ENCODE measurements around the gene PPP6R2.
A peak's percentile ranks its signal among the peaks of the same experiment; 100 is the strongest.

PPP6R2 gene

GRCh38 chr22:50436015-50436830, 93.1 kb downstream of the PPP6R2 start:
- H3K27ac Mint-ChIP-seq, result no peak overlapping the region
- no peak overlapping the region for H3K4me3 Mint-ChIP-seq
- H3K27me3 Mint-ChIP-seq, result no peaks in the 10 kb centered on the region
- H3K36me3 Mint-ChIP-seq, result peaks cover 3% of the 10 kb centered on the region
- no peaks in the 10 kb centered on the region for H3K4me1 Mint-ChIP-seq
- H3K9me3 Mint-ChIP-seq, result no peaks in the 10 kb centered on the region

DNA sequence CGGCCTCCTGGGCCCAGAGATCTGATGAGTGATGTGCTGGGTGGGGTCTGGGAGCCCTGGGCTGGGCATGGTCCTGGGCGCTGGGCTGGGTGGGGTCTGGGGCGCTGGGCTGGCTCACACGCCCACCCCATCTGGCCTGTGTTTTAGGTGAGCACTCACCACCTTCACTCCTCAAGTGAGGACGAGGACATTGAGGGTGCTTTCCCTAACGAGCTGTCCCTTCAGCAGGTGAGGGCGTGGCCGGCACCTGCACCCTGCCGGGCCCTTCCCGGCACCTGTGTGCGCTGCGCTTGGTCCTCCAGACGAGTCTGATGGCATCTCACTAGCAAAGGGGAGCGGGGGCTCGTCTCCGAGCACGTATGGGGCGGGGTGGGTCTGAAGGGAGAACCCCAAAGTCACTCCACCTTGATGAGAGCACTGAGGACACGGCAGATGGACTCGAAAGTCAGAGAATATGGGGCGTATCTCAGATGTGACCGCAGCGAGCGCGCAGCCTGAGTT, 93.8 kb downstream of the PPP6R2 start:
- Mint-ChIP-seq H3K4me3 (no peak overlapping the region), H3K36me3 (no peaks in the 10 kb centered on the region), H3K4me1 (no peaks in the 10 kb centered on the region), H3K27ac (no peak overlapping the region), H3K9me3 (no peaks in the 10 kb centered on the region), H3K27me3 (no peaks in the 10 kb centered on the region)

DNA sequence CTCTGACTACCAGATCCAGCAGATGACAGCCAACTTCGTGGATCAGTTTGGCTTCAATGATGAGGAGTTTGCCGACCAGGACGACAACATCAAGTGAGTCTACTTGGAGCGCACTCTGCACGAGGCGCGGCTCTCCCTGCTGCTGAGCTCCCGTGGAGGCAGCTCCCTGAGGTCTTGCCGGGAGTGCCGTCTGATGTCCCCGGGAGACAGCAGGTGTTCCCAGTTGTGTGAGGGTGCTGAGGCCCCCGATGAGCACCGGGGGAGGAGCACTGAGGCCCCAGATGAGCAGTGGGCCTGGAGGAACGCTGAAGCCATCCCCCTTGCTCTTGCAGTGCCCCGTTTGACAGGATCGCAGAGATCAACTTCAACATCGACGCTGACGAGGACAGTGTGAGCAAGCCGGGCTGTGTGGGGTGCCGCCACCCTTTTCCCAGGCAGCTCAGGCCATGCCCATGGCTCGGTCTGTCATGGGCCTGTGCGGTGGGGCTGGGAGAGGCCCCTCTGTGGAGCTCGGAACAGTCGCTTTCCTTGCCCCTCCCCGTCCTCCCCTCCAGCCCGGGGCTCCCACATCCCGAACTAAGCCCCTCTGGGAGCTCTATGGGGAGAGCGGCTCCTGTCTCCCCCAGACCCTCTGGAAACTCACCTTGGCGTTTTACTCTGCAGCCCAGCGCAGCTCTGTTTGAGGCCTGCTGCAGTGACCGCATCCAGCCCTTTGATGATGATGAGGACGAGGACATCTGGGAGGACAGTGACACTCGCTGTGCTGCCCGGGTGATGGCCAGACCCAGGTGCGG, 94.6 kb downstream of the PPP6R2 start:
- H3K4me1 Mint-ChIP-seq, result no peaks in the 10 kb centered on the region
- no peak overlapping the region for H3K27ac Mint-ChIP-seq
- H3K4me3 Mint-ChIP-seq, result no peak overlapping the region
- H3K9me3 Mint-ChIP-seq, result no peaks in the 10 kb centered on the region
- H3K36me3 Mint-ChIP-seq, result no peaks in the 10 kb centered on the region
- H3K27me3 Mint-ChIP-seq, result no peaks in the 10 kb centered on the region

DNA sequence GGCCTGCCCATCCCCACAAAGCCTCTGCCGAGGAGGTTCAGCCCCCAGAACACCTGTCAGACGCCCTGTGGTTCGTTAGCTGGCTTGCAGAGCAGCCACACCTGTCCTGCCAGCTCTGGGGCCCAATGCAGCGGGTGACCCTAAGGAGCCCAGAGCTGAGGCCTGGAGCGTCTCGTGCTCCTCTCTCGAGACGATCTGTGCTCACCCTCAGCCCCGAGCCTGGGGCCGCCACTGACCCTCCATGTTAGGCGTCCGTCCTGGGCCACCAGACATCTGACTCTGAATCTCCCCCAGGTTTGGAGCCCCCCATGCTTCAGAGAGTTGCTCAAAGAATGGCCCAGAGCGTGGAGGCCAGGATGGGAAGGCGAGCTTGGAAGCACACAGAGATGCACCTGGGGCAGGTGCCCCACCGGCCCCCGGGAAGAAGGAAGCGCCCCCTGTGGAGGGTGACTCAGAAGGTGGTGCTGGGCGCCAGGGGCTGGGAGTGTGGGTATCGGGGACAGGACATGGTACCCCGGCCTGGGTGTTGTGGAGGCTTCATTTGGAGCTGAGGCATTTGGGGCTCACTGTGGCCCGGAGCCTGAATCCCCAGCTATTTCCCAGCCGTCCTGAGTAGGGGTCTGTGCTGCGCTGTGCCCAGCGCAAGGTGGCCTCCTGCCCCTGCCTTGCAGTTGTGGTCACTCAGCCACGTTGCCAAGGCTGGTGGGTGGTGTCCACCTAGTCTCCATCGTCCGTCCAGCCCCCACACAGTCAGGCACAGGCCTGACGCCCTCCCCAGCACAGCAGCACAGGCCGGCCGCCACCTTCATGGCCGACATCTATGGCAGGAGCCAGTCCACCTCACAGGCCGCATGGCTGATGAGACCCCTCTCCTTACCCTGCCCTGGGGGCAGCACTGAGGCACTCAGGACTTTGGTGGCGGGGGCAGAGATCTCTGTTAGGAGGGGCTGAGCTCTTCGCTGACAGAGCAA, 95.5 kb downstream of the PPP6R2 start:
- H3K9me3 Mint-ChIP-seq, result no peaks in the 10 kb centered on the region
- H3K4me3 Mint-ChIP-seq, result no peak overlapping the region
- no peaks in the 10 kb centered on the region for H3K4me1 Mint-ChIP-seq
- H3K36me3 Mint-ChIP-seq, result no peaks in the 10 kb centered on the region
- no peaks in the 10 kb centered on the region for H3K27me3 Mint-ChIP-seq
- H3K27ac Mint-ChIP-seq, result no peak overlapping the region

GRCh38 chr22:50439314-50439870, 96.3 kb downstream of the PPP6R2 start:
- H3K27me3 Mint-ChIP-seq, result no peaks in the 10 kb centered on the region
- H3K9me3 Mint-ChIP-seq, result no peaks in the 10 kb centered on the region
- no peak overlapping the region for H3K4me3 Mint-ChIP-seq
- no peak overlapping the region for H3K27ac Mint-ChIP-seq
- no peaks in the 10 kb centered on the region for H3K4me1 Mint-ChIP-seq
- no peaks in the 10 kb centered on the region for H3K36me3 Mint-ChIP-seq

- Mint-ChIP-seq H3K36me3 (no peaks in the 10 kb centered on the region), H3K27me3 (no peaks in the 10 kb centered on the region), H3K4me1 (peaks cover under 1% of the 10 kb centered on the region), H3K4me3 (no peak overlapping the region), H3K27ac (no peak overlapping the region), H3K9me3 (no peaks in the 10 kb centered on the region)
Observed at GRCh38 chr22:50439871-50440331, 96.8 kb downstream of the PPP6R2 start.

DNA sequence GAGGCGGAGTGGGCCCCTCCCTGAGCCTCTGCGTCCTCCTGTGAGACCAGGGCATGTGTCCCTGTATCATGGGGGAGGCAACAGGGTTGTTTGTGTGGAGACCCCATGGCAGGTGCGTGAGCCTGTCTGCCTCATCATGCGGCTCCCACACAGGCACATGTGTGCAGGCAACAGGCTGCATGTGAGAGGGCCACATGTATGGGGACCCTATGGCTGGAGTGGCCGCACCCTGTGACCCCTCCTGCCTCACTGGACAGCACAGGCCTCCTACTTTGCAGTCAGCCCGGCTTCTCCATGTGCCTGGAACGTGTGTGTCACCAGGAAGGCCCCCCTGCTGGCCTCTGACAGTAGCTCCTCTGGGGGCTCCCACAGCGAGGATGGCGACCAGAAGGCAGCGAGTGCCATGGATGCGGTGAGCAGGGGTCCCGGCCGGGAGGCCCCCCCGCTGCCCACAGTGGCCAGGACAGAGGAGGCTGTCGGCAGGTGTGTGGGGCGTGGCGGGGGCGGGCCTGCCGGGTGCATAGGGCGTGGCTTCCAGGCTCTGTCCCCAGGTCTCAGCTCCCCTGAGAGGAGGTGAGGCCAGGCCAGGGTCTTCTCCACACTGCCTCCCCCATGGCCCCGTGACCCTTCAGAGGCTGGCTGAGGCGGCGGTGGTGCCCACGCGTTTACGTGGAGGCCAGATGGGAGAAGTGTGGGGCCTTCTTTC, 97.6 kb downstream of the PPP6R2 start:
- H3K36me3 Mint-ChIP-seq, result no peaks in the 10 kb centered on the region
- H3K27ac Mint-ChIP-seq, result peak overlapping the region; percentile 17
- no peaks in the 10 kb centered on the region for H3K27me3 Mint-ChIP-seq
- no peaks in the 10 kb centered on the region for H3K9me3 Mint-ChIP-seq
- H3K4me1 Mint-ChIP-seq, result peaks cover 9% of the 10 kb centered on the region
- H3K4me3 Mint-ChIP-seq, result no peak overlapping the region

DNA sequence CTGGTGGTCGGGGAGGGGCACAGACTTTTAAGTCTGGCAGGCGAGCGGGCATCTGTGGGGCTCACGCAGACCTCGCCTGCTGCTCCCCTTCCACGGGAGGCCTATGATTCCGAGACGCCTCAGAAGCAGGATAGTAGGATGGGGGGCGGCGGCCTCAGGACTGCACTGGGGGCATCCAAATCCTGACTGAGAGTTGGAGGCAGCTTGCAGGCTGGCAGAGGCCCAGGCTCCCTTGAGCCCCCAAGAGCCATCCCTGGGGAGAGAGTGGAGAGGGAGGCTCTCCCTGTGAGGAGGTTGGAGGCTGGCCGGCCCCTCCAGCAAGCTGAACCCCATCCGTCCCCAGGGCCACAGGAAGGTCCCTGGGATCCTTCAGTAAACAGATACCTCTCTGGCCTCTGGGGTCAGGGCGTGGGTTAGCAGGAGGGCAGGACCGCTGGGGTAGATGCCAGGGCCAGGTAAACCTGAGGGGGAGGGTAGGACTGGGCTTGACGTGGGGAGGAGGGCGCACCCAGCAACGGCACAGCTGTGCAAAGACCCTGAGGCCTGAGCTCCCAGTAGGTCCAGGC, 98.4 kb downstream of the PPP6R2 start:
- Mint-ChIP-seq H3K9me3 (no peaks in the 10 kb centered on the region), H3K4me1 (peaks cover 12% of the 10 kb centered on the region), H3K4me3 (no peak overlapping the region), H3K27me3 (no peaks in the 10 kb centered on the region), H3K27ac (peak overlapping the region; percentile 8), H3K36me3 (no peaks in the 10 kb centered on the region)

GRCh38 chr22:50443197-50443596, 100.1 kb downstream of the PPP6R2 start:
- Mint-ChIP-seq H3K27me3 (no peaks in the 10 kb centered on the region), H3K27ac (no peak overlapping the region), H3K36me3 (no peaks in the 10 kb centered on the region), H3K4me3 (no peak overlapping the region), H3K9me3 (no peaks in the 10 kb centered on the region), H3K4me1 (peaks cover 12% of the 10 kb centered on the region)

- H3K4me1 Mint-ChIP-seq, result peaks cover 12% of the 10 kb centered on the region
- no peak overlapping the region for H3K27ac Mint-ChIP-seq
- no peaks in the 10 kb centered on the region for H3K9me3 Mint-ChIP-seq
- H3K4me3 Mint-ChIP-seq, result no peak overlapping the region
- H3K27me3 Mint-ChIP-seq, result no peaks in the 10 kb centered on the region
- peaks cover 3% of the 10 kb centered on the region for H3K36me3 Mint-ChIP-seq
Observed at GRCh38 chr22:50443801-50444625, 100.9 kb downstream of the PPP6R2 start.

DNA sequence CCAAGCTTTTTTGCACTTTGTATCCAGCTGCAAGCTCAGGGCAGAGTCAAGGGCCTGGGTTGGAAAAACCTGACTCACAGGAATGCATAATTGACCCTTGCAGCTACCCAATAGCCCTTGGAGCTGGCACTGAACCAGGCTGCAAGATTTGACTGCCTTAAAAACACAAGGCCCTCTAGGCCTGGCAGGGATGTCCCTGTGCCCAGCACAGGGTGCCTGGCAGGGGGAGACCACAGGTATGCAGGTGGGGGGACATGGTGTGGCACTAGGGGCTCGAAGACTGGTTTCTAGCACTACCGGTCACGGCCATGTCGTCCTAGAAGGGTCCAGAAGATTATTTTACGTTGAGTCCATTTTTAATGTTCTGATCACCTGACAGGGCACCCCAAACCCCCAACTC, 101.5 kb downstream of the PPP6R2 start:
- Mint-ChIP-seq H3K36me3 (peaks cover 4% of the 10 kb centered on the region), H3K27me3 (no peaks in the 10 kb centered on the region), H3K9me3 (no peaks in the 10 kb centered on the region), H3K4me3 (no peak overlapping the region), H3K27ac (no peak overlapping the region), H3K4me1 (peaks cover 12% of the 10 kb centered on the region)

- peaks cover 6% of the 10 kb centered on the region for H3K36me3 Mint-ChIP-seq
- H3K4me1 Mint-ChIP-seq, result peaks cover 12% of the 10 kb centered on the region
- H3K27me3 Mint-ChIP-seq, result no peaks in the 10 kb centered on the region
- H3K9me3 Mint-ChIP-seq, result no peaks in the 10 kb centered on the region
- peak overlapping the region; percentile 70 for H3K27ac Mint-ChIP-seq
- H3K4me3 Mint-ChIP-seq, result no peak overlapping the region
Observed at GRCh38 chr22:50445071-50445879, 102.1 kb downstream of the PPP6R2 start.

All from activated naive CD4-positive, alpha-beta T cell treated with anti-CD3 and anti-CD28 coated beads, Interleukin-2, amount 50 U/mL, for 24 hours (primary cell).